GM12864 (cell line): Measurements from ENCODE around the gene WDR7.
A peak's percentile ranks its signal among the peaks of the same experiment; 100 is the strongest.

Source experiments
- DNase-seq: peaks from one replicate; pipeline ENCODE4 v3.0.0-alpha.2; 2011; ENCODE audit warnings: low read depth
- H3K4me3 ChIP-seq: 2 replicates; pipeline ENCODE4 v1.5.1; 2011; ENCODE audit warnings: mild to moderate bottlenecking, low read depth, low read length, control low read depth
- TF ChIP-seq, protein P1 (sequence below): IDR thresholded peaks from 2 replicates; pipeline ENCODE4 v1.5.1; 2011; ENCODE audit warnings: low read depth, mild to moderate bottlenecking, moderate library complexity, low read length, control low read depth, inconsistent platforms; ENCODE audit errors: missing control alignments

Gene WDR7

GRCh38 chr18:56748698-56749268 lies 97.6 kb downstream of the WDR7 start:
- no peak overlapping the region for H3K4me3 ChIP-seq
- TF ChIP-seq, protein P1, sequence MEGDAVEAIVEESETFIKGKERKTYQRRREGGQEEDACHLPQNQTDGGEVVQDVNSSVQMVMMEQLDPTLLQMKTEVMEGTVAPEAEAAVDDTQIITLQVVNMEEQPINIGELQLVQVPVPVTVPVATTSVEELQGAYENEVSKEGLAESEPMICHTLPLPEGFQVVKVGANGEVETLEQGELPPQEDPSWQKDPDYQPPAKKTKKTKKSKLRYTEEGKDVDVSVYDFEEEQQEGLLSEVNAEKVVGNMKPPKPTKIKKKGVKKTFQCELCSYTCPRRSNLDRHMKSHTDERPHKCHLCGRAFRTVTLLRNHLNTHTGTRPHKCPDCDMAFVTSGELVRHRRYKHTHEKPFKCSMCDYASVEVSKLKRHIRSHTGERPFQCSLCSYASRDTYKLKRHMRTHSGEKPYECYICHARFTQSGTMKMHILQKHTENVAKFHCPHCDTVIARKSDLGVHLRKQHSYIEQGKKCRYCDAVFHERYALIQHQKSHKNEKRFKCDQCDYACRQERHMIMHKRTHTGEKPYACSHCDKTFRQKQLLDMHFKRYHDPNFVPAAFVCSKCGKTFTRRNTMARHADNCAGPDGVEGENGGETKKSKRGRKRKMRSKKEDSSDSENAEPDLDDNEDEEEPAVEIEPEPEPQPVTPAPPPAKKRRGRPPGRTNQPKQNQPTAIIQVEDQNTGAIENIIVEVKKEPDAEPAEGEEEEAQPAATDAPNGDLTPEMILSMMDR, result peak; percentile 39
- no peak for DNase-seq

DNA sequence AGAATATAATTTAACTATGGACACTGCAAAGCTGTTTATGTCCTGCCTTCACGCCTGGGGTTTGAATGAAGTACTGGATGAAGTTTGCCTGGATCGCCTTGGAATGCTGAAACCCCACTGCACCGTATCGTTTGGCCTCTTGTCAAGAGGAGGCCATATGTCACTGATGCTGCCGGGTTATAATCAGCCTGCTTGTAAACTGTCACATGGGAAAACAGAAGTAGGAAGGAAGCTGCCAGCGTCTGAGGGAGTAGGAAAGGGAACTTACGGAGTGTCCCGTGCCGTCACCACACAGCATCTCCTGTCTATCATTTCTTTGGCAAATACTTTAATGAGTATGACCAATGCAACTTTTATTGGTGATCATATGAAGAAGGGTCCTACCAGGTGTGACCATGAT lies 105.8 kb downstream of the WDR7 start:
- no peak overlapping the region for H3K4me3 ChIP-seq
- TF ChIP-seq, protein P1, result no peak
- DNase-seq, result no peak

DNA sequence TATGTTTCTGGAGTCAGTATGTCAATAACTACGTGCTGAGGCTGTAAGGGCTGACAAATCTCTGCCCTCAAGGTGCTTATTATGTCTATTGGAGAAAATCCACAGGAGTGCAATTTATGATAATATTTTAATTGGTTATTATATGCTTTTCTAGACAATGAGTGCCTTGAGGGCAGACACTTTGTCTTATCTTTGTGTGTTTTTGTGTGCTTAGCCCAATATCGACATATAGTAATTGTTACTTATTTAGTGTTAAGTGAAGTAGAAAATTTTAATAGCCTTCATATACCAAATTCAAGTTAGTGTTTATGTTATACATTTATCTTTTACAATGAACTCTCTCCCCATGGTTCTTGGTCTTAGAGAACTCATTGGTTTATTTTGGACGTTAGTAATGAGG lies 118.9 kb downstream of the WDR7 start:
- no peak overlapping the region for H3K4me3 ChIP-seq
- DNase-seq, result no peak
- TF ChIP-seq, protein P1, result no peak

DNA sequence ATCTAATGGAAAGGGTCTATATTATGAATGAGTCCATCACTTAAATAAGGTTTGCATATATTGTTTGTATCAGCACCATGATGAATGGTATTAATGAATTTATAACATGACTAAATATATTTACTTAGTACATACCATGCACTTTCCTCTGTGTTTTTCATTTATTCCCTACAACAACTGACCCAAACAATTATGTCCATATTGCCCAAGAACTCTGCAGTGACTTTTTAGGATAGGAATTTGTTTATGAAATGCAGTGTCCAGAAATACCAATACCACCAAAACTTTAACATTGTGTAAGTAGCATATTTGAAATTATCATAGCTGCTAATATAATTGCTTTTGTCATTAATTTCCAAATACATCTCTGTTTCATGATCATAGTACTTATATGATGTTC lies 119.7 kb downstream of the WDR7 start:
- H3K4me3 ChIP-seq, result no peak overlapping the region
- TF ChIP-seq, protein P1, result no peak
- DNase-seq, result no peak

DNA sequence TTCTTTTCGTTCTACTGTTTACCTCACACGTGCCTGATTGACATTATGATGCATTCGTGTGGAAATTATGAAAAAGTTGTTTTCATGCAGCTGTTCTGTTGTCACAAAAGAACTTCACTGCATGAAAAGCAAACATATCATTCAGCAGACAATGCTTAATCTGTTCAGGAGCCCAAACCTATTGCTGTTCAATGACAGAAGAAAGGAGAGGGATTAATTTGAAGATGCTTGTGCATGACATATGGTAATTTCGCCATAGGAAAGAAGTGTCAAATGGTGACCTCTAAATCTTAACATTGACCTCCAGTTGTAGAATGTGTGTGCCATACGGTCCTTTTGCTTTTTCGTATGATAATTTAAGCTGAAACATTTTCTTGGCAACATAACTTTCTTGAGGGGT lies 124.5 kb downstream of the WDR7 start:
- H3K4me3 ChIP-seq, result no peak overlapping the region
- DNase-seq, result no peak
- TF ChIP-seq, protein P1, result no peak

- DNase-seq, result no peak
- H3K4me3 ChIP-seq, result no peak overlapping the region
- TF ChIP-seq, protein P1, result no peak
Measured at GRCh38 chr18:56787390-56787789, 136.2 kb downstream of the WDR7 start.
